ENCODE data around the gene C21orf58.
A peak's percentile ranks its signal among the peaks of the same experiment; 100 is the strongest.
"Not testable (repeated sequence)": the region's sequence is repeated elsewhere in the genome, so short reads cannot be mapped to it uniquely, and the experiment has no call there.

Gene C21orf58

DNA sequence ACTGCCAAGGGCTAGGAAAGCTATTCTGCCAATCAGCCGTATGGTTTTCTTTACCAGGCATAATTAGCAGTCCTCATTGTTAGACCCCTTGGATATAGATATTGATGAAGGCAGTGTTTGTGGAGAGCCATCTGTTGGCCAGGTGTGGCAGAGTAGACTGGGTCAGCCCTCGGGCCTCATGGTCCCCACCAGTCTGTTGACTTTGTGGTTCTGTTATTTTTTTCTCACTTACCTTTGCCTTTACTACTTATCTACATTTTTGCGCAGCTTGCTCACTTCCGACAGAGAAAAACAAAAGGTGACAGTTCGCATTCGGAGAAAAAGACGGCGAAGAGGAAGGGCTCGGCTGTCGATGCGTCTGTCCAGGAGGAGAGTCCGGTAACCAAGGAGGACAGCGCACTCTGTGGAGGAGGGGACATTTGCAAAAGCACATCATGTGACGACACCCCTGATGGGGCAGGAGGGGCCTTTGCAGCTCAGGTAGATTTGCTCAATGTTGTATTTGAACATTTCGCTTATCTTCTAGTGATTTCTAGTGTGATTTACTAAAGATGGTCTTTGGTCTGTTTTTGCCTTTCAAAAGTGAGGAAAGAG is 2.5 kb upstream of the C21orf58 start:
- peak in 1 of 10 donors; percentile 24 for DNase-seq
- intact Hi-C loops (cut with DNase I): loop anchor here (10.0 kb wide), 2 partner anchors 129 to 181 kb away; partner anchors contain the start of gene DIP2A

DNA sequence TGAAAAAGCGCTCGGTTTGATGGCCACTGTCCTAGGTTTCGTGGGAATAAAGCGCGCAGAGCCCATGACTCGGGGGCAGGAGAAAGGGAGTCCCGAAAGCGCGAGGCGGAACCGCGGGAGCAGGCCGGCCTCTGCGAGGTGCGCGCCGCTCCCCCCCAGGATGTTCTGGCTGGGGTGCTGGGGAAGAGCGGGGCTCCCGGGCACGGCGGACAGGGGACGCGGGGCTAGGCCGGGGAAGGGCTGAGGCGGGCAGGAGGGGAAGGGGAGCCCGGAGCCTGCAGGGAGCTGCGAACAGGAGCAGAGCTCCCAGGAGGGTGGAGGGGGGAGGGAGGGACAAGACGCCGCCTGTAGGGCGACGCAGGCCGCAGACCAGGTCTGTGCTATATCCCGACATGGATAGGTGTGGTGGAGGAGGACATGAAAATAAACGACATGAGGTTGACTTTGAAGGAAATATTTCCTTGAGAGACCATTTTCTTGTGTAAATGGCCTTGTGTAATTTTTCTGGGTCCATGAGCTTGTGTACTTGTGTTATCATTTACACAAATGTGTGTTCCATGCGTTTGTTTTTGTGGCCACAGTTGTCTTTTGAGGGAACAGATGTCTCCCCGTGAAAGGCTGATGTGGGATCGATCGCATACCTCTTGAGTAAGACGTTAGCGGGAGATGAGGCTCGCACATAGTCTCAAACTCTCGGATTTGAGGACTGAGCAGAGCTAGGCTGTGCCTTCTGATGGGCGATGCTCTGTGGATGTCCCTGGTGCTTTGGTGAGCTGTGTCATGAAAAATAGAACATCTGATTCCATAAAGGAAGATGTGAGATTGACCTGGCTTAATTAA is 1.6 kb upstream of the C21orf58 start:
- DNase-seq: peak in 9 of 10 donors; percentile 22 to 91 (median 41)
- intact Hi-C loops (cut with DNase I): loop anchor here (2.0 to 10.0 kb wide), 3 partner anchors 96 to 180 kb away; partner anchors contain the start of genes DIP2A and LSS

DNA sequence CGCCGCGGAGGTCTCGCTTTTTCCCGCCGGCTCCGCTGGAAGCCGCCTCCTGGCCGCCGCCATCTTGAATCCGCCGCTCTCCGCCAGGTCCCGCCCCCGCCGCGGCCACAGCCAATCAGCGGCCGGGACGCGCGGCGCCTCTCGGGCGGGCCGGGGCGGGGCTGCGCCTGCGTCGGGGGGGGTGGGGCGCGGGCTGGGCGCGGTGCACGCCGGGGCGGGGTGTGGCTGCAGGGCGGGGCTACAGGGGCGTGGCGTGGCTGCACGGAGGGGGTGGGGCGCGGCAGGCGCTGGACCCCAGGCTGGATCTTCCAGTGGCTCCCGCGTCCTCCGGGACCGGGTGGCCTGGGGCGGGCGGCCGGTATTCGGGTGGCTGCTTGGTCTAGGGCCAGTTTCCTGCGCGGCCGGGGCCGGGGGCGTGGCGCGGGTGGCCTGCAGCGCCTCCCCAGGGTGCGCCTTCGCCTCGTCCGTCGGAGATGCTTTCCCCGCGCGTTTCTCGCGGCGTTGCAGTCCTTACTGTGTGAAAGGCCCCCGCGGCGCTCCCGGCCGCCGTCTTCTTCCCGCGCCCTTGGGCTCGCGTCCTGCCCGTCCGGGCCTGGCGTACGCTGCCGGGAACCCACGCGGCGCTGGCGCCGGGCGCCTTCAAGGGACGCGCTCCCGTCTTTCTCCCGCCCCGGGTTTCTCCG is 861 bp upstream of the C21orf58 start:
- intact Hi-C loops (cut with DNase I): loop anchor here (2.0 to 10.0 kb wide), 3 partner anchors 96 to 180 kb away; partner anchors contain the start of genes DIP2A and LSS

DNA sequence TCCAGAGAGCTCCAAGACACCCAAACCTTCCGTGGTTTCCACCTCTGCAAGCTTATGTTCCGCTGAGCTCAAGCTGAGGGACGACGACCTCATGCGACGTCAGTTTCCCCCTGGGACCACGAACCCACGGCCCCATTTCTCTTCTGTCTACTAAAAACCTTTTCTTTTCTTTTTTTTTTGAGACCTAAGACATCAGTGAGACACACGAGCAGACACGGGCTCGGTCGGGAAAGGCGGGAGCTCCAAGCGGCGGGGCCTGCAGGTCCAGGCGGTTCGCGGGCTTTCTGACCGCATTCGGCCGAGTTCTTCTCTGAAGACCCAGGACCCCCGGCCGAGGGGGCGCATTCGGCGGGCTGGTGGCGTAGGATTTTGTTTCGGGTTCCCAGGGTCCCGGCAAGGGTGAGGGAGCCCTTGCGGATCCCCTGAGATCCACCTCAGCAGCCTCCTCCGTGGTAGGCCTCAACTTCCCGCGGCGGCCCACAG is 402 bp downstream of the C21orf58 start:
- intact Hi-C loops (cut with DNase I): loop anchor here (2.0 to 10.0 kb wide), 3 partner anchors 36 to 178 kb away; partner anchors contain the start of genes DIP2A and YBEY
- DNase-seq: peak in 1 of 10 donors; percentile 81

More for the DNA sequence above, 861 bp upstream of the C21orf58 start:
- DNase-seq: peak; percentile 79 to 98 (median 84)

DNA sequence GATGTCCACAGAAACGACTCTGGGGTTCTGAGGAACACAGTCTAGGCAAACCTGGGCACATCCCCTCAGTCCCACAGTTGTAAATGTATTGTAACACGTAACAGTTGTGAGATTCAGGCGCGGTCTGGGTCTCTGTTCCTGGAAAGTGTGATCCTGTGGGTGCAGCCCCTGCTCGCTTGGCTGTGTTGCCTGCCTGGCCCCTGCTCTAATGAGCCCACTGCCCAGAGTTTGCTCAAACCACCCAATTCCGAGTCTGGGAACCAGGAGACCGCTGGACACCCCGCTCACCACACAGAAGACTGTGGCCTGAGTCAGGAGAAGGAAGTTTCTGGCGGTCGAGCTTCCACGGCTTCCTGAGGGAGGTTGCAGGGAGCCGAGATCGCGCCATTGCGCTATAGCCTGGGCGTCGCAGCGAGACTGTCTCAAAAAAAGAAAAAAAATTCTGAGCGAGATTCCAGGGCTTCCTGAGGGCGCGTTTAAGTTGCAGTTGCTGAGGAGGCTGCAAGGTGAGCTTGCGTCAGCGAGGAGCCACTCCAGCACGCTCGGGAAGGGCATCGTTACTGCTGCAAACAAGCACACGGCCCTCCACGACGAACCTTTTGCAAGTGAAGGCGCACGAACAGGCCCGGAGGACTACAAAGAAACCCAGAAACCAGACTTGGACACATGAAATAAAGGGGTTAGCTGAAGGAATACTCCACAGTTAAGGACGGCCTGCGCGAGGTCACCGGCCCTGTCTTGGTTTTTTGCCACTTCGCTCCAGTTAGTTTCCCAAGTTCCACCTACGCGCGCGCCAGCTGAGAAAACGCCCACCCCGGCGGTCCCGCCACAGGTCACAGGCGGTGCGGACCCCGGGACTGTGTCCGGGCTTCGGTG is 1.1 kb downstream of the C21orf58 start:
- intact Hi-C loops (cut with DNase I): loop anchor here (2.0 to 10.0 kb wide), 3 partner anchors 36 to 178 kb away; partner anchors contain the start of genes DIP2A and YBEY
- DNase-seq: peak in 1 of 10 donors; percentile 61

DNA sequence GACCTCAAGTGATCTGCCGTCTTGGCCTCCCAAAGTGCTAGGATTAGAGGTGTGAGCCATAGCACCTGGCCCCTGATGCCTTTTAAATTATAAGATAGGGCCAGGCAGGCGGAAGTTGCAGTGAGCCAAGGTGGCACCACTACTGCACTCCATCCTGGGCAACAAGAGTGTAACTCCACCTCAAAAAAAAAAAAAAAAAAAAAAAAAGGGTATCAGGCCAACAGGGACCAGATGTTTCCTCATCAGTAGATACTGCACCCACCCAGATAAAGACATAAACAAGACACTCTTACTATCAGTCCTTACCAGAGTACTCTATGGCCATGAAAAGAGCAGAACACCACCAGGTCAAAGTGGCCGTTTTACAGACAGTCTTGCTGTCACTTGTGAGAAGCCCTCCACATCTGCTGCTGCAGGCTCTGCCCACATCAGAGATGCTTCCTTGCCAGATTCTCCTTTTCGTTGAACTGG is 3.3 kb downstream of the C21orf58 start:
- DNase-seq: peak in 1 of 10 donors; percentile 8
- intact Hi-C loops (cut with DNase I): loop anchor here (10.0 kb wide), 2 partner anchors 134 to 176 kb away; partner anchors contain the start of gene DIP2A

DNA sequence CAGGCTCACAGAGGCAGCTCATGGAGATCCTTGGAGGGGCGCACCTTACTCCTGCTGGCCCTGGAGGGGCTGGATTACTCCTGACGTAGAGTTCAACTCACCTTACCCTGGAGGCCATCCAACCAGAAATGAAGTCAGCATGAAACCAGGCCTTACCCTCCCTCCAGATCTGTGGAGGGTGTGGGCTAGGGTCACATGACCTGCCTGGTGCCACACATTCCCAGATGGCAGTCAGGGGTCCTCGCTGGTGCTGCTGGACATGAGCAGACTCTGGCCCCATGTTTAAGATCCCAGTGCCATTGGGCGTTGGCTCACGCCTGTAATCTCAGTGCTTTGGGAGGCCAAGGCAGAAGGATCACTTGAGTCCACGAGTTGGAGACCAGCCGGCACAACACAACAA is 4.5 kb downstream of the C21orf58 start:
- intact Hi-C loops (cut with DNase I): no loop called here
- DNase-seq: peak in 1 of 10 donors; percentile 29

DNA sequence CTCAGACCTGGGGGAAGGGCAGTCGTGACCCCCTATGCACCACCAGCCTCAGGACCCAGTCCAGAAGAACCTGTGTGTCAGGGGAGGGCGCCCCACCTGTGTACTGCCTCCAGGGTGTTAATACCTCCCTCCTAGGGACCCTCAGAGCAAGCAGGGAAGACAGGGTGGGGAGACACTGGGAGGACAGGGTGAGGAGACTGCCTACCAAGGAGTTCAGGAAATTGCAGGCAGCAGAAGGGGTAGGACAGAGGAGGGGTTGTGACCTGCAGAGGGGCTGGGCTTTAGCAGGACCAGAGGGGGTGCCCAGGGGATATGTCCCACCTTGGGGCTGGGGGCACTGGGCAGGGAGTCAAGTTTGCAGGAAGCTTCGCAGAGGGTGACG is 5.2 kb downstream of the C21orf58 start:
- intact Hi-C loops (cut with DNase I): no loop called here

DNA sequence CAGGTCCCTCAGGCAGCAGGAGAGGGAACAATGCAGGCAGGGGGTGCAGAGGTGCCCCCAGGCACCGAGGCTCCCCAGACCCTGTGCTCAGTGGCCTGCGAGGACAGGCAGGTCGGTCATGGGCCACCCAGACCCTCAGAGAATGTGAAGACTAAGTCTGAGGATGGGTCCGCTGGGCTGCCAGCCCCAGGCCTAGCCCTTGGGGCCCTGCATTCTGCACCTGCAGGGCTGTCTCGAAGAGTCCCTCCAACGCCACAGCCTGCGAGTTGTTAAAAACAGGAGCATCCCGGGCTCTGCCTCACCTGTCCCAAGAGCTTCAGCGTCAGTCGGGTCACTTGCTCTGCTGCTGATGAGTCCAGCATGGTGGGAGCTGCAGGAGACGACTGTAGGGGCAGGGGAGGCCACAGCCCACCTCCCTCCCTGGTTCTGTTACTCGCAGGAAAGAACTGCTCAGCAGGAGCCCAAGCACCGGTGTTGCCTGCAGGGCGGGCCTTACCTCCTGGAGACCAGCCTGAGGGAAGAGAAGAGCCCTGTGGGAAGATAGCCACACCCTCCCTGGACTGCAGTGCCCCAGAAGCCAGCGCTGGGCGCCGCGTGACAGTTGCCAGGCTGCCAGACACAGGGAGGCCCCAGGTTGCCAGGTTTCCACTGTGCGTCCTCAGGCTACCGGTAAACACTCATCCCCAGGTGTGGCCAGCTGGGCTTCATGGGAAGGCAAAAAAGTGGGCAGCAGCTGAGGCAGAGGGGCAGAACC is 5.8 kb downstream of the C21orf58 start:
- DNase-seq: peak in 2 of 10 donors; percentile 45 to 82
- intact Hi-C loops (cut with DNase I): no loop called here

More for the DNA sequence above, 5.2 kb downstream of the C21orf58 start:
- peak in 1 of 10 donors; percentile 51 for DNase-seq

DNA sequence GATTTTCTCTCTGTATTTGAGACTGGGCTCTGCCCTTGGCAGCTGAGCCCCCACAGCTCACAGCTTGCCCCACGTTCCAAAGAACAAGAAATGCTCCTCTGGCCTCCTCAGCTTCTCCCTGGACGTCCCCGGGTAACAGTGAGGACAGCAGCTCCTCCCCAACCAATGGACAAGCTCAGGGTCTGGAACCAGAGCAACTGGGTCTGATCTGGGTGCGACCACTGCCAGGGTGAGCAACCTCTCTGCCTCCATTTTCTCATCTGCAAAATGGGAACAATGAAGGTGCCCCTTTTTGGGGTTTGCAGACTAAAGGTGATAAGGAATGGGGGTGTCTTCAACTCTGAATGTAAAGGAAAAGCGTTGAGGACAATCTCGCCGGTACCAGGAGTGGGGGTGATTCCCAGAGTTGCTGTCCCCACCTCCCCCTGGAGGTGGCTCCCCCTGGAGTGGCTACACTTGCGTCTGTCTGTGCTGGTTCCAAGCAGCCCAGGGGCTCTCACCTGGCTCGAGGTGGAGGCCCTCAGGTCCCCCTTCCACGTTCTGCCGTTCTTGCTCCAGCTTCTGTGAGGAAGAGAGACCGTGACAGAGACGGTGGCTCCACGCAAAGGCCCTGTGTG is 6.9 kb downstream of the C21orf58 start:
- DNase-seq: no peak
- intact Hi-C loops (cut with DNase I): no loop called here

DNA sequence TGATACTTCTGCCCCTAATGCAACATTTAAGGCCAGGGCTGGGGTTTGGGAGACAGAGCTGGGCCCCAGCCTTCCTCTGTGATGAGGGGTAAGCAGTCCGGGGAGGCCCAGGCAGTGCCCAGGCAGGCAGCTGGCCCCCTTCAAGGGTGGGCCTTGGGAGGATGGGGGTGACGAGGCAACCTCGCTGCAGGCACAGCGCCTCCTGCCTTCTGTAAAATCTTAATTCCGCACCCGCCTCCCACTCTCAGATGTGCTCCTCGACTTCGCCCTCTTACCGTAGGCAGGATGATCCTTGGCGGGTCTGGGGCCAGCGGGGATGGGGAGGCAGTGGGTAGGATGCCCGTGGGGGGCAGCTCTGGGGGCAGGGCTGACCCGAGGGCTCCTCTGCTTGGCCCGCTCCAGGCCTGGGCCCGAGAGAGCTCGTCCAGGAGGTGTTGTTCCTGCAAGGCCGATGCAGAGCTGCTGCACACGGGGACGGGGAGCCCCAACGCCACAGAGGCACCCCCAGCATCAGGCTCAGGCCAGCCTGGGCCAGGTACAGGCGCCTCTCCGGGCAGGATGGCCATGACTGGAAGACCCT is 9.1 kb downstream of the C21orf58 start:
- DNase-seq: peak in 1 of 10 donors; percentile 49
- intact Hi-C loops (cut with DNase I): no loop called here

DNA sequence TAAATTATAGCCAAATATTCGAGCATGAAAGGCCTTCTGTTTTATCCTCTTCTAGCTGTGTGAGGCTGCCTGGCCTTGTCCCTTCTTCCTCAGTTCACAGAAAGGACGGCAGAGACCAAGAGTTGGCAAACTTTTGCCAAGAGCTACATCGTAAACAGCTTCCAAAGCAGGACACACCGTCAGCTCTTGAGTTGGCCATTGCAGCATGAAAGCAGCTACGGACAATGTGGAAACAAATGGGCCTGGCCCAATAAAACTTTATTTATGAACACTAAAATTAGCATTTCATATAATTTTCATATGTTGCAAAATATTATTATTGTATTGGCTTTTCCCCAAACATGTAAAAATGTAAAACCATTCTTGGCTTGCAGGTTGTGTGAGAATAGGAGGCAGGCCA is 10.7 kb downstream of the C21orf58 start:
- intact Hi-C loops (cut with DNase I): no loop called here
- DNase-seq: peak in 1 of 10 donors; percentile 8

DNA sequence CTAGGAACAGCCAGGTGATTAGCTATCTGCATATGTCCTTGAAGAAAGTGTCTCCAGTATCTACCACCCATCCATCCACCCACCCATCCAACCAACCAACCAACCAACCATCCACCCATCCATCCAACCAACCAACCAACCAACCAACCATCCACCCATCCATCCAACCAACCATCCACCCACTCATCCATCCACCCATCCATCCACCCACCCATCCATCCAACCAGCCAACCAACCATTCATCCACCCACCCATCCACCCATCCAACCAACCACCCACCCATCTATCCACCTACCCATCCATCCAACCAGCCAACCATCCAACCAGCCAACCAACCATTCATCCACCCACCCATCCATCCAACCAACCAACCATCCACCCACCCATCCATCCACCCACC is 12.1 kb downstream of the C21orf58 start:
- intact Hi-C loops (cut with DNase I): no loop called here
- DNase-seq: peak in 1 of 10 donors; percentile 7

DNA sequence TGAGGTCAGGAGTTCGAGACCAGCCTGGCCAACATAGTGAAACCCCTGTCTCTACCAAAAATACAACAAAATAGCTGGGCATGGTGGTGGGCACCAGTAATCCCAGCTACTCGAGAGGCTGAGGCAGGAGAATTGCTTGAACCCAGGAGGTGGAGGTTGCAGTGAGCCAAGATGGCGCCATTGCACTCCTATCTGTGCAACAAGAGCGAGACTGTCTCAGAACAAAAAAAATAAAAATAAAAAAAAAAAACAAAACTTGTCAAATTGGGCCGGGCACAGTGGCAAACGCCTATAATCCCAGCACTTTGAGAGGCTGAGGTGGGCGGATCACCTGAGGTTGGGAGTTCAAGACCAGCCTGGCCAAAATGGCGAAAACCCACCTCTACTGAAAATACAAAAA is 13.4 kb downstream of the C21orf58 start:
- intact Hi-C loops (cut with DNase I): not testable (repeated sequence)
- DNase-seq: peak in 1 of 10 donors; percentile 21

DNA sequence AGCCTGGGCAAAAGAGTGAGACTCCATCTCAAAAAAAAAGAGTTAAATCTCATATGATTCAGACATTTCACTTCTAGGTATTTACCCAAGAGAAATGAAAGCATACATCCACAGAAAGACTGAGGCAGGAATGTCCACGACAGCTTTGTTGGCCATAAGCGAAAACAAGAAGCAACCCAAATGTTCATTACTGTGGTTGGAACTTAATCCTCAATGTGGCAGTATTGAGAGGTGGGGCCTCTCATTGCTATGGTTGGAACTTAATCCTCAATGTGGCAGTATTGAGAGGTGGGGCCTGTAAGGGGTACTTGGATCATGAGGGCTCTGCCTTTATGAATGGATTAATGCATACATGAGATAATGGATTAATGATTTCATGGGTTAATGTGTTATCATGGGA is 15.2 kb downstream of the C21orf58 start:
- DNase-seq: no peak
- intact Hi-C loops (cut with DNase I): no loop called here

DNA sequence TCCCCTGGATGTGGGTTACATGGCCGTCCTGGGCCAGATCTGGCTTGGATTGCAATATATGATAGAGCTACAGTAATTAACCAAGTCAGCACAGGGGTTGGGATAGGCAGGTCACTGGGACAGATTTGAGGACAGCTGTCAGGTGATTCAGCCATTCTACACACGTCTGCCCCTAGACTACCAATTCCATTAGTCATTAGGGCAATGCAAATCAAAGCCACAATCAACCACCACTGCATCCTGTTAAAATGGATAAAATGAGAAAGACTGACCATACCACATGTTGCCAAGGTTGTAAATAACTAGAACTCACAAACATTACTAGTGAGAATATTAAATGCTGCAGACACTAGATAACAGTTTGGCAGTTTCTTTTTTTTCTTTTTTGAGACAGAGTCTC is 16.0 kb downstream of the C21orf58 start:
- intact Hi-C loops (cut with DNase I): no loop called here
- peak in 1 of 10 donors; percentile 33 for DNase-seq

DNA sequence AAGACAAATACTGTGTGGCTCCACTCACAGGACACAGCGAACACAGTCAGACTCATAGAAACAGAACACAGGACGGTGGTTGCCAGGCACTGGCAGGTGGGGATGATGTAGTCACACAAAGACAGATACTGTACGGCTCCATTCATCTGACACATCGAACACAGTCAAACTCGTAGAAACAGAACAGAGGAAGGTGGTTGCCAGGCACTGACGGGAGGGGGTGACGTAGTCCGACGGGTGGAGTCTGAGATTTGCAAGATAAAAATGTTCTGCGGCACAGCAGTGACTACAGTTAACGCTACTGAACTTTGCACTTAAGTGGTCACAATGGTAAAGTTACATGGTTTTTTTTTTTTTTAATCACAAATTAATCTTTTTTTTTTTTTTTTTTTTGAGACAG is 18.7 kb downstream of the C21orf58 start:
- peak in 6 of 10 donors; percentile 2 to 94 (median 54) for DNase-seq
- intact Hi-C loops (cut with DNase I): no loop called here

DNA sequence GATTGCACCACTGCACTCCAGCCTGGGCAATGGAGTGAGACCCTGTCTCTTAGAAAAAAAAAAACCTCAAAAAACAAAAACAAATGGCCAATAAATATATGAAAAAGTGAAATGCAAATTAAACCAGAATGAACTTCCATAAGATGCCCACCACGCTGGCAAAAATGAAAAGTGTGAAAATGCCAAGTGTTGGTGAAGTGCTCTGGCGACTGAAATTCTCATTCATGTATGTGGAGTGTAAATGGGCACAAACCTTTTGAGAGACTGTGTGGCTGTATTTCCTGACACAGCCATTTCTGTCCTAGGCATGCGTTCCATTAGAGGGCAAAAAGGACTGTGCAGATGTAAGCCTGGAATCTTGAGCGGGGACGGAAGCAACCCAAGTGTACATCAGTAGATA is 19.2 kb downstream of the C21orf58 start:
- intact Hi-C loops (cut with DNase I): no loop called here
- DNase-seq: peak in 1 of 10 donors; percentile 9

All from posterior cingulate gyrus (tissue), 11 donors.